HepG2 (cell line): Measurements from ENCODE around the gene DDC.

Experiments
- ATF3 ChIP-seq: sonication (generic); formaldehyde crosslinking; IDR thresholded peaks from 2 replicates; pipeline ENCODE4 v1.4.0; 2020; ENCODE audit warnings: missing genetic modification reagents
- CTCF ChIP-seq: sonication (generic); formaldehyde crosslinking; IDR thresholded peaks from 2 replicates; pipeline ENCODE4 v1.5.0; 2020; ENCODE audit warnings: mild to moderate bottlenecking, missing genetic modification reagents, moderate library complexity
- EP300 ChIP-seq, 3 experiments: sonication (generic) in 1 of 3; formaldehyde crosslinking in 1 of 3; IDR thresholded peaks; 2 replicates each; pipeline versions ENCODE4 v1.5.1 to v1.6.1; 2011 to 2020; ENCODE audit warnings: low read depth in 2 of 3, low read length in 2 of 3, borderline replicate concordance in 1 of 3, improper control_type of control experiment in 1 of 3, mild to moderate bottlenecking in 1 of 3, missing genetic modification reagents in 1 of 3, moderate library complexity in 1 of 3
- MAFF ChIP-seq: IDR thresholded peaks from 2 replicates; pipeline ENCODE4 v1.6.1; 2011; ENCODE audit warnings: low read depth, low read length, improper control_type of control experiment
- MAFG ChIP-seq: sonication (generic); formaldehyde crosslinking; IDR thresholded peaks from 2 replicates; pipeline ENCODE4 v1.5.1; 2020; ENCODE audit warnings: mild to moderate bottlenecking, missing genetic modification reagents
- MAFK ChIP-seq, 2 experiments: IDR thresholded peaks in 1 of 2; conservative IDR thresholded peaks in 1 of 2; 2 replicates each; pipeline ENCODE4 v1.6.1; 2011; ENCODE audit warnings: improper control_type of control experiment in 2 of 2, low read length in 2 of 2
- MXI1 ChIP-seq: IDR thresholded peaks from 3 replicates; pipeline ENCODE4 v1.6.1; 2012; ENCODE audit warnings: low read depth, low read length, inconsistent platforms, borderline replicate concordance
- PLRG1 ChIP-seq: fragments of 450-650 bp; conservative IDR thresholded peaks from 2 replicates; pipeline ENCODE4 v1.6.1; 2016
- PREB ChIP-seq: sonication (generic); formaldehyde crosslinking; IDR thresholded peaks from 2 replicates; pipeline ENCODE4 v1.4.0; 2020; ENCODE audit warnings: missing genetic modification reagents
- RAD51 ChIP-seq: fragments of 450-650 bp; IDR thresholded peaks from 2 replicates; pipeline ENCODE4 v1.6.1; 2016; ENCODE audit warnings: borderline replicate concordance
- ZNF136 ChIP-seq: sonication (generic); formaldehyde crosslinking; IDR thresholded peaks from 2 replicates; pipeline ENCODE4 v1.8.1; 2022; ENCODE audit warnings: low read depth, mild to moderate bottlenecking, moderate library complexity, missing genetic modification reagents
- ZNF567 ChIP-seq: sonication (generic); formaldehyde crosslinking; IDR thresholded peaks from 2 replicates; pipeline ENCODE4 v1.8.1; 2023; ENCODE audit warnings: mild to moderate bottlenecking, missing genetic modification reagents, borderline replicate concordance
- ZNF747 ChIP-seq: sonication (generic); formaldehyde crosslinking; IDR thresholded peaks from 2 replicates; pipeline ENCODE4 v1.8.1; 2023; ENCODE audit warnings: missing genetic modification reagents, mild to moderate bottlenecking, borderline replicate concordance

GRCh38 chr7:50608196-50608906 lies 43.1 kb upstream of the DDC start:
- no peak for TF ChIP-seq EP300 (IDR thresholded peaks at IDR 0.05; ENCODE audit: low read depth in 2 of 2, low read length in 2 of 2)
- no peak for TF ChIP-seq EP300 (CRISPR knock-in tag; IDR thresholded peaks at IDR 0.05; ENCODE audit: borderline replicate concordance)
- TF ChIP-seq PREB (CRISPR knock-in tag), result no peak
- no peak for TF ChIP-seq MAFG (CRISPR knock-in tag)
- no peak for TF ChIP-seq ZNF567 (CRISPR knock-in tag)
- TF ChIP-seq PLRG1, result no peak
- TF ChIP-seq CTCF, result no peak
- no peak for TF ChIP-seq ZNF747
- no peak for TF ChIP-seq ATF3 (CRISPR knock-in tag)
- no peak for TF ChIP-seq MAFF
- TF ChIP-seq MAFK (conservative IDR thresholded peaks at IDR 0.05 in 1 of 2, IDR thresholded peaks at IDR 0.05 in 1 of 2; ENCODE audit: low read length in 2 of 2), result no peak
- TF ChIP-seq RAD51, result no peak
- TF ChIP-seq ZNF136 (CRISPR knock-in tag), result no peak
- no peak for TF ChIP-seq MXI1
